ENCODE measurements around the gene NNAT. TPM values are rescaled to one million over a fixed set of nuclear protein-coding genes. Genes with fewer than 3 reads are reported as not detected.
A peak's percentile ranks its signal among the peaks of the same experiment; 100 is the strongest.

Gene NNAT
- total and polyA plus RNA-seq, 2 of the 8 experiments (the other 6 are each of a cell fraction or from before 2014, with no cell fraction given), result 66.8 to 175 TPM

- Histone ChIP-seq H3K9me3 (ENCODE audit: insufficient read depth in 2 of 2, low read depth in 1 of 2, low read length in 1 of 2) (no peaks in the 10 kb centered on the region), H3K18ac (ENCODE audit: extremely low read depth, low read length) (peak overlapping the region; percentile 83), H3K4ac (replicated peaks; ENCODE audit: insufficient read length, low read depth, low read length) (peak overlapping the region; percentile 57), H3K4me1 (replicated peaks in 1 of 4; ENCODE audit: control insufficient read depth in 3 of 4, insufficient read depth in 4 of 4, low read length in 3 of 4) (peaks cover 4 to 17% (median 8%) of the 10 kb centered on the region in 4 experiments; a peak in 6 of 7 replicates), H3K27ac (ENCODE audit: low read depth, low read length) (no peak overlapping the region), H2BK12ac (ENCODE audit: low read depth, low read length) (peak overlapping the region; percentile 97; the same call in 1 of the 2 replicates), H3K9ac (replicated peaks in 1 of 4; ENCODE audit: extremely low read depth in 1 of 4, low read depth in 3 of 4, low read length in 3 of 4) (no peak overlapping the region), H3K23ac (ENCODE audit: insufficient read length) (no peak overlapping the region), H4K20me1 (replicated peaks in 1 of 2; ENCODE audit: control insufficient read depth in 1 of 2, insufficient read depth in 2 of 2, low read length in 2 of 2) (no peaks in the 10 kb centered on the region), H3K56ac (replicated peaks; ENCODE audit: insufficient read length, low read depth, low read length) (no peak overlapping the region), H2BK20ac (ENCODE audit: low read length) (peak overlapping the region; percentile 98), H3K36me3 (ENCODE audit: control insufficient read depth in 2 of 4, insufficient read depth in 4 of 4, low read length in 3 of 4) (no peaks in the 10 kb centered on the region), H3K4me3 (ENCODE audit: extremely low read depth in 1 of 4, insufficient read depth in 2 of 4, low read depth in 3 of 4, low read length in 4 of 4) (peak overlapping the region in 2 of 4 experiments; percentile 27 to 58; a peak in 2 of 8 replicates), H2BK120ac (replicated peaks; ENCODE audit: low read depth, low read length) (peak overlapping the region; percentile 44), H3K27me3 (replicated peaks in 1 of 4; ENCODE audit: control insufficient read depth in 3 of 4, extremely low read depth in 1 of 4, insufficient read depth in 3 of 4, low read length in 3 of 4) (peaks cover 0 to 13% (median 5%) of the 10 kb centered on the region in 4 experiments; a peak in 5 of 7 replicates), H3K14ac (ENCODE audit: insufficient read length) (no peak overlapping the region), H2BK15ac (ENCODE audit: low read length) (peak overlapping the region; percentile 93; the same call in 1 of the 2 replicates), H2AK5ac (ENCODE audit: low read depth, low read length) (peak overlapping the region; percentile 83), H2AFZ (ENCODE audit: low read length) (no peak overlapping the region), H3K79me1 (ENCODE audit: low read depth, low read length) (no peaks in the 10 kb centered on the region), H3K4me2 (ENCODE audit: insufficient read depth in 1 of 2, low read depth in 2 of 2, low read length in 2 of 2) (peak overlapping the region; percentile 58 to 85), H3K79me2 (ENCODE audit: control insufficient read depth in 1 of 2, insufficient read depth in 2 of 2, low read length in 2 of 2) (no peaks in the 10 kb centered on the region), H4K8ac (ENCODE audit: extremely low read depth, insufficient read depth, low read length) (no peak overlapping the region), H3K23me2 (ENCODE audit: low read depth, low read length) (peaks cover 2% of the 10 kb centered on the region; the same call in 1 of the 2 replicates), H2BK5ac (ENCODE audit: low read depth, low read length) (peak overlapping the region; percentile 68), H4K91ac (replicated peaks; ENCODE audit: insufficient read length, low read length) (no peak overlapping the region), H4K5ac (ENCODE audit: insufficient read length, low read depth, low read length) (no peak overlapping the region)
- FAIRE-seq (no peak), DNase-seq (ENCODE audit: low read depth in 1 of 2, low spot score in 2 of 2) (no peak)
- TF ChIP-seq HDAC6 (IDR thresholded peaks at IDR 0.05; ENCODE audit: low read depth, low read length) (no peak), KDM1A (IDR thresholded peaks at IDR 0.05; ENCODE audit: borderline replicate concordance, low read length) (peak; percentile 62; the same call in 1 of the 2 replicates)
- ChIA-PET CTCF (ENCODE audit: partially characterized antibody) (interaction anchor here (0.7 to 5.6 kb wide), 10 partner anchors 7 to 426 kb away, joined by 3 to 55 read pairs (median 6); no protein-coding TSS in a partner anchor), POLR2A (ENCODE audit: partially characterized antibody) (no interaction called here)
- 87% methylated on average over 5 of the region's 5 CpGs; no CpG with 5 or more reads in 1 of the 2 experiments for WGBS, 2 experiments (ENCODE audit: extremely low coverage in 1 of 2, insufficient coverage in 1 of 2, insufficient read length in 1 of 2, insufficient replicate concordance in 2 of 2, low coverage in 1 of 2, low lambda C conversion rate in 2 of 2, missing lambda C conversion rate in 1 of 2)
These were observed 45.7 kb downstream of the NNAT start for GRCh38 chr20:37566590-37567330.
